ENCODE measurements around the gene RAMP3. TPM values are rescaled to one million over a fixed set of nuclear protein-coding genes. Genes with fewer than 3 reads are reported as not detected.

The RAMP3 gene
- total and polyA plus RNA-seq, 7 donors, result 9.9 to 18.0 (median 16.3) TPM

DNA sequence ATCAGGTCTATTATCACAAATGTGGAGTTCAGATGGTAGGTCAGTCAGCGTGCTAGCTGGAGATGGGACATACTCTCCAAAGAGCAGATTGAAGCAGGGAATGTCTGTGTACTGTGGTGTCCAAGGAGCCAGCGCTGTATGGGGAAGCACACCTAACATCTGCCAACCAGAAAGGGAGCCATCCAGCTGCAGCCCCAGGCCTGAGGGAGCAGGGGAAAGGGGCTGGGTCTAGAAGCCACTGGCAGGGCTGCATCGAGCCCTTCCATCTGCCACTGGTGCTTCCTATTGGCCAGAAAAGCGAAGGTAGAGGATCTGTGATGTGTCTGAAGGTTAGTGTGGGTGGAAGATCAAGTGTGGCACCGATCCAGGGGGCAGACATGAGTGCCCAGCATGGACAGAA lies 8.0 kb upstream of the RAMP3 start:
- Histone ChIP-seq H3K4me1 (no peaks in the 10 kb centered on the region), H3K36me3 (ENCODE audit: insufficient read depth in 1 of 2, low read depth in 1 of 2) (no peaks in the 10 kb centered on the region), H3K4me3 (no peak overlapping the region), H3K27me3 (ENCODE audit: insufficient read depth in 3 of 3, low read length in 2 of 3) (peaks cover 0 to 8% (median 3%) of the 10 kb centered on the region in 3 donors), H3K27ac (no peak overlapping the region), H3K9me3 (no peaks in the 10 kb centered on the region)
- intact Hi-C loops (cut with DNase I), result loop anchor here (5.0 to 10.0 kb wide), 2 partner anchors 703 to 705 kb away; no protein-coding TSS in a partner anchor
- ATAC-seq (no peak), DNase-seq (peak in 1 of 2 donors; percentile 17)
- TF ChIP-seq, protein P1, sequence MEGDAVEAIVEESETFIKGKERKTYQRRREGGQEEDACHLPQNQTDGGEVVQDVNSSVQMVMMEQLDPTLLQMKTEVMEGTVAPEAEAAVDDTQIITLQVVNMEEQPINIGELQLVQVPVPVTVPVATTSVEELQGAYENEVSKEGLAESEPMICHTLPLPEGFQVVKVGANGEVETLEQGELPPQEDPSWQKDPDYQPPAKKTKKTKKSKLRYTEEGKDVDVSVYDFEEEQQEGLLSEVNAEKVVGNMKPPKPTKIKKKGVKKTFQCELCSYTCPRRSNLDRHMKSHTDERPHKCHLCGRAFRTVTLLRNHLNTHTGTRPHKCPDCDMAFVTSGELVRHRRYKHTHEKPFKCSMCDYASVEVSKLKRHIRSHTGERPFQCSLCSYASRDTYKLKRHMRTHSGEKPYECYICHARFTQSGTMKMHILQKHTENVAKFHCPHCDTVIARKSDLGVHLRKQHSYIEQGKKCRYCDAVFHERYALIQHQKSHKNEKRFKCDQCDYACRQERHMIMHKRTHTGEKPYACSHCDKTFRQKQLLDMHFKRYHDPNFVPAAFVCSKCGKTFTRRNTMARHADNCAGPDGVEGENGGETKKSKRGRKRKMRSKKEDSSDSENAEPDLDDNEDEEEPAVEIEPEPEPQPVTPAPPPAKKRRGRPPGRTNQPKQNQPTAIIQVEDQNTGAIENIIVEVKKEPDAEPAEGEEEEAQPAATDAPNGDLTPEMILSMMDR (IDR thresholded peaks at IDR 0.05), result no peak
- WGBS, 3 donors, result 65 to 76% (median 66%) methylated on average over 5 of the region's 5 CpGs

DNA sequence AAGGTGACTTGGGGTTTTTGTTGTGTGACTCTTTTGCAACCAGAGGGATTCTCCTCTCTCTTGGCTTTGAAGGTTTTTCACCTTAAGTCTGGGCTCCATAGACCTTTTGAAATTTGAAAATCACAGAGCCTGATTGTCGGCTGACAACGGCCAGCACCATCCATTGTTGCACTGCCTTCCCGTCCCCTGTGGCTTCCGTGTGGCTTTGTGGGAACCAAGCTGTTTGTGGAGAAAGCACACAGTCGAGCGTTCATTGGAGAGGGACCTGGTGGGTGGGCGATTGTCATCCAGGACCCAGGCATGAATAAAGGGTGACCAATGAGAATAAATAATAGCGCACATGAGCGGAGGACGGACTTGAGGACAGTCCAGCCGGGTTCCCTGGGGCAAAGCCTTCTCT lies 7.4 kb upstream of the RAMP3 start:
- Histone ChIP-seq H3K9me3 (no peaks in the 10 kb centered on the region), H3K27ac (no peak overlapping the region), H3K36me3 (ENCODE audit: insufficient read depth in 1 of 2, low read depth in 1 of 2) (no peaks in the 10 kb centered on the region), H3K4me1 (no peaks in the 10 kb centered on the region), H3K27me3 (ENCODE audit: insufficient read depth in 3 of 3, low read length in 2 of 3) (peaks cover 0 to 8% (median 3%) of the 10 kb centered on the region in 3 donors), H3K4me3 (no peak overlapping the region)
- intact Hi-C loops (cut with DNase I), result loop anchor here (5.0 to 10.0 kb wide), 2 partner anchors 702 to 705 kb away; no protein-coding TSS in a partner anchor
- DNase-seq (peak in 1 of 2 donors; percentile 3), ATAC-seq (no peak)
- 80 to 82% (median 82%) methylated on average over 11 of the region's 11 CpGs for WGBS, 3 donors
- TF ChIP-seq, protein P1 (IDR thresholded peaks at IDR 0.05), result no peak

DNA sequence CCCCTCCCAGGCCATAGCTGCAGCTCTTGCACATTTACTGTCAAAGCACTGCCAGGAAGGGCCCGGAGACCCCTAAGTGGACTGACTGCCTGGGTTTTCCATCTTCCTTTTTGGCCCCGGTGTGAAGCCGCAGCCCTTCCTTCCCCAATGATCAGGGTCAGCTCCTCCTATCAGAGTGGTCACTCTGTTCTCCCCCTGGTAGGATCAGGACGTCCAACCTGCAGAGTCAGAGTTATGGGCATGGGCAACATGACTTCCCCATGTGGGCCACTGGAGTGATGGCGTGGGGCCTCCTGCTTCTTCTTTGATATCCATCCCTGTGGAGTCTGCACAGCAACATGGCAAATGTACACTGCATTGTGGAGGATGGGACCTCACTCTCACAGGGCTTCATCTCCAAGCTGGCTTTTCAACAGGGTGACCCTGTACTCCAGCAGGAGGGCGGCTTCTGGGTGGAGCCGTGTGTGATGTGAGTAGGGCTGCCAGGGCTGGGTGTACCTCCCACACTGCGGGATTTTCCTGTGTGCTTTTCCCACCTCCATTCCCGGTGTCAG lies 6.4 kb upstream of the RAMP3 start:
- Histone ChIP-seq H3K27ac (no peak overlapping the region), H3K27me3 (ENCODE audit: insufficient read depth in 3 of 3, low read length in 2 of 3) (peaks cover 0 to 8% (median 3%) of the 10 kb centered on the region in 3 donors), H3K4me1 (no peaks in the 10 kb centered on the region), H3K9me3 (no peaks in the 10 kb centered on the region), H3K4me3 (no peak overlapping the region), H3K36me3 (ENCODE audit: insufficient read depth in 1 of 2, low read depth in 1 of 2) (no peaks in the 10 kb centered on the region)
- intact Hi-C loops (cut with DNase I), result loop anchor here (5.0 to 10.0 kb wide), 2 partner anchors 701 to 704 kb away; no protein-coding TSS in a partner anchor
- peak in 1 of 2 donors; percentile 26 for DNase-seq
- WGBS, 3 donors, result 68 to 75% (median 73%) methylated on average over 9 of the region's 9 CpGs
- TF ChIP-seq, protein P1 (IDR thresholded peaks at IDR 0.05), result no peak
- no peak for ATAC-seq

DNA sequence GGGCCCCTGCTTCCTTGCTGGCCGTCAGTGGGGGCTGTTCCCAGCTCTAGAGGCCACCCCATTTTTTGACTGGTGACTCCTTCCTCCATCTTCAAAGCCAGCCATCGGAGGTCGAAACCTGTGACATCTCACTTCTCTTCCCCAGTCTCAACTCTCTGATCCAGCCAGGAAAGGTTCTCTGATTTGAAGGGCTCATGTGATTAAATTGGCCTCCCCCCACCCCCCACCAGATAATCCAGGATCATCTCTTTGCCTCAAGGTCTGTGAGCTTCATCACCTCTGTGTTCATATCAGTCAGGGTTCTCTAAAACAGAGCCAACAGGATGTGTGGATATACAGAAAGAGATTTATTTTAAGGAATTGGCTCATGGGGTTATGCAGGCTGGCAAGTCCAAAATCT lies 5.6 kb upstream of the RAMP3 start:
- H3K4me3 ChIP-seq, result no peak overlapping the region
- no peaks in the 10 kb centered on the region for H3K4me1 ChIP-seq
- peaks cover 0 to 5% (median 0%) of the 10 kb centered on the region in 3 donors for H3K27me3 ChIP-seq (ENCODE audit: insufficient read depth in 3 of 3, low read length in 2 of 3)
- TF ChIP-seq, protein P1 (IDR thresholded peaks at IDR 0.05), result no peak
- H3K9me3 ChIP-seq, result no peaks in the 10 kb centered on the region
- no peaks in the 10 kb centered on the region for H3K36me3 ChIP-seq (ENCODE audit: insufficient read depth in 1 of 2, low read depth in 1 of 2)
- H3K27ac ChIP-seq, result no peak overlapping the region
- 54 to 76% (median 73%) methylated on average over 3 of the region's 3 CpGs for WGBS, 3 donors
- DNase-seq (peak in 1 of 2 donors; percentile 33), ATAC-seq (no peak)
- intact Hi-C loops (cut with DNase I), result loop anchor here (5.0 to 10.0 kb wide), 2 partner anchors 700 to 703 kb away; no protein-coding TSS in a partner anchor

Measured in psoas muscle (tissue), 8 donors.